NCI-H82 (cell line): ENCODE data around the gene GJB6.

Experiments
- DNase-seq: peaks from one replicate; lab custom pipeline; 2025; lab: John Stamatoyannopoulos, UW

Gene GJB6

DNA sequence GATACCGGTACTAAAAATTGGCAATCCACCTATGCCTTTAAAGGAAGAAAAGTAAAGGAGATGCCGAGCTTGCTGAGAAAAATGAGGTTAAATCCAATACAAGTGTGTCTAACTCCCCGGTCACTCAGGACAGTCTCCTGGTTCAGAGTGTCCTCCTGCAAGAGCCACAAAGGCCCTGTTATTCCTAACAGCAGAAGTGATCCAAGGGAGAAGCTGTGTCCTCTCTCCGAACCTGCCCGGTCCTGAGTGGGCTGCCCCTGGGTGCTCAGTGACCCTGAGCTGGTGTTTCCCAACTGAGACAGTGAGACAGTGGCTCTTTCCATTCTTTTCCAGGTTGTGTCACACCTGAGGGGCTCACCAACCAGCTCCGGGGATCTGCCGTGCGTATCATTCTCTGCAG, 4.8 kb downstream of the GJB6 start:
- no peak for DNase-seq

DNA sequence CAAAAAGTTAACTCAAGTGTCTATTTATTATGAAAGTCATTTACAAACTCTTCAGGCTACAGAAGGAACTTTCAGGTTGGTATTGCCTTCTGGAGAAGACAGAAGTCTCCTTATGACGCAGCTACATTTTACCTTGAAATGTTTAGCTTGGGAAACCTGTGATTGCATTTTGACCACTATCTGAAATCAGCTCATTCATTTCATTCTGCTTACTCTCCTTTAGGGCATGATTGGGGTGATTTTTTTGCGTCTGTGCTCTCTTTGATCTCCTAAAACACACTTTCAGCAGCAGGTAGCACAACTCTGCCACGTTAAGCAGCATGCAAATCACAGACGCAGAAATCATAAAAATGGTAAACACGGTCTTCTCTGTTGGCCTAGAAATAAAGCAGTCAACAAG, 9.6 kb downstream of the GJB6 start:
- DNase-seq = no peak

DNA sequence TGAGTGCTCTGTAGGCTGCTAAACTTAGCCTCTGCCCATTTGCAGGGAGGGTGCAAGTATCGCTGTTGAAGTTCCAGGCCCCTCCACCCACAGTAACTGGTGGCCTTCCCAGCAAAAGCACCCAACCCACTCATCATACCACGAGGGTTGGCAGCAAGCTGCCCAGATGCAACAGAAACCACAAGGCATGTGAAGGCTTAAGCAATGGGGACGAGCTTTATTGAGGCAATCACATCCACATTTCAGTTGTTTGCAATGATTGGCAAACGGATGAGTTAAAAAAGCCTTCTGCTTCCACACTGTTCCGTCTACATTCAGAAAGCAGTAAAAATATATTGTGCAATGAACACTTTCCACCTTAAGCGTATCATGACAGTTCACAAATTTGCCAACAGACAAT, 10.3 kb downstream of the GJB6 start:
- no peak for DNase-seq

DNA sequence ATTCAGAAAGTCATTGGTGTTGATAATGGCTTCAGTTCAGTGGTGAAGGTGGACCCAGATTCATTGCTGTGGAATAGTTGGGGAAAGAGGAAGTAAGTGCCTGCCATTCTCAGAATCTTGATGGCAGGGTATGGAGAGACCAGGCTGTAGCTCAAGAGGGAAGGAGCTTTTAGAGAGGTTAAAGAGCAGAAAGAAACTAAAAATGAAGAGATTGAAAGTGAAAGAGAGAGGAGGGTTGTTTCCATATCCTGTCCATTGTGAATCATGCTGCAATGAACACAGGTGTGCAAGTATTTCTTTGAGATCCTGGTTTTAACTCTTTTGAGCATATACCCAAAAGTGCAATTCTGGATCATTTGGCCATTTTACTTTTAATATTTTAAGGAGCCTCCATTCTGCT, 12.5 kb downstream of the GJB6 start:
- DNase-seq = no peak

DNA sequence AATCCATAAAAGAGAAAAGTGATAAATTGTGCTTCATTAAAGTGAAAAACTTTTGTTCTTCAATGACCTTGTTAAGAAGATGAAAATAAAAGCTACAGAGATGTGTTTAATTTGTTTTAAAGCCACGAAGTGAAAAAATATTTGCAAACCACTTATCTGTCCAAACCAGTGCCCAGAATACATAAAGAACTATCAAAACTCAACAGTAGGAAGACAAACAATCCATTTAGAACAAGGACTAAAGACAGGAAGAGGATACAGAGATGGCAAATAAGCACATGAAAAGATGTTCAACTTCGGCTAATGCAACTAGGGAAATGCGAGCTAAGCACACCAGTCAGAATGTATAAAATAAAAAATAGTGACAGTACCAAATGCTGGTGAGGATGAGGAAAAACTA, 15.0 kb downstream of the GJB6 start:
- DNase-seq = no peak

DNA sequence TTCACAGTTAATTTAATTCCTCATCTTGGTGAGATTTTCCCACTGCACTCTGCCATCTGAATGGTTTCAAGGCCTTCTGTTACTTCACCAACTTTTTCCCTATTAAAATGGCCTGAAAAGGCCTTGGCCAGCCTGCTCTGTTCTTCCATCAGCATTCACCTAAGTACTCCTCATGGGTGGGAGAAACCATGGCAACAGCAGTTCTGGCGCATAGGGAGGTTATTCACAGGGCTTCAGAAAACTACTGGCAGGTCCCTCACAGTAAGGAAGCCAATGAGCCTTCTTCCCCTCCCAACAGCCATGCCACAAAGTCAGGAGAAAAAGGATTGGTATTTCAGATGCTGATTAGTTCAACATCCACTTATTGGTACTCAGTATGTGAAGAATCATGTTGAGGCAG, 22.2 kb downstream of the GJB6 start:
- no peak for DNase-seq

DNA sequence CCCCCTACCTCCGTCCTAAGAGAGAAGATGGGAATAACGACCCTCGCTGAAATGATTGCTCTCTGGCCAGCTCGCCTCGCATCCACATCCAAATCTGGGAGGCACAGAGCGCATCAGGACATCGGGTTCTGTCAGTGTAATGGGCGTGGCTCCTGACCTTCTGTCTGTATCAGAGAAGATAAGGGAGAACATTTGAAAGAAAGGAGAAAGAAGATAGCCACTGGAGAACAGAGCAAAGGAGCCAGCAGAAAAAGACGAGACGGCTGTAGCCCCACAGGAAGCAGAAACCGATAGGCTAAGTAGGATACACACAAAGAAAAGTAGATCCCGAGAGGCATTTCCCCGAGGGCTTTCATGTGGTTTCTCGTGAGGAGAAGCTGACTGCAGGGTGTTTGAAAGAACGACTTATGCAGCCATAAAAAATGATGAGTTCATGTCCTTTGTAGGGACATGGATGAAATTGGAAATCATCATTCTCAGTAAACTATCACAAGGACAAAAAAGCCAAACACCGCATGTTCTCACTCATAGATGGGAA, 25.4 kb downstream of the GJB6 start:
- no peak for DNase-seq

DNA sequence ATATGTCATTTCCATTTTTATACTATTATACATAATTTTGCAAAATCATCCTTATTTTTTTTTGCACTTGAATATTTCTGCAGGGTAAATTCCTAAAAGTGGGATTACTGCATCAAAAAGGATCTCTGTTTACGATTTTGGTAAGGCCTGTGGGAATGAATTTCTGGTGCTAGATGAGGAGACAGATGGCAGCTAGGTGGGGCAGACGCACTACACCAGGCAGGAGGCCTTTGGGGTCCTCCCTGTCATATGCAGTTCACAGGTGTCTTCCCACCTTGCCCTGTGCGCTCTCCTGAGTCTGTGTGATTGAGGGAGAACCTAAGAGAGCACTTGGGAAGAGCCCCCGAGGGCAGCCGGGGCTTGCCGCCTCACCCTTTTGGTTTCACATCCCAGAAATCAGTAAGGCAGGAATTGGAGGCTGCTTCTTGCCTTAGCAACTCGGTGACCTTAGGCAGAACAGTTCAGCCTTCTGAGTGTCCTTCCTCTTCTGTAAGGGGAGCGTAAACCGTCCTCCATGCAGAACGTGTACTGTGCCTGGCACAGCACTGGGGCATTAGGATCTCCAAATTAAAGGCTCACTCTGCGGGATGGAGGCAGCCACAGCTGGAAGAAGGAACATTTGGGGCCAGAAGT, 25.9 kb downstream of the GJB6 start:
- no peak for DNase-seq

DNA sequence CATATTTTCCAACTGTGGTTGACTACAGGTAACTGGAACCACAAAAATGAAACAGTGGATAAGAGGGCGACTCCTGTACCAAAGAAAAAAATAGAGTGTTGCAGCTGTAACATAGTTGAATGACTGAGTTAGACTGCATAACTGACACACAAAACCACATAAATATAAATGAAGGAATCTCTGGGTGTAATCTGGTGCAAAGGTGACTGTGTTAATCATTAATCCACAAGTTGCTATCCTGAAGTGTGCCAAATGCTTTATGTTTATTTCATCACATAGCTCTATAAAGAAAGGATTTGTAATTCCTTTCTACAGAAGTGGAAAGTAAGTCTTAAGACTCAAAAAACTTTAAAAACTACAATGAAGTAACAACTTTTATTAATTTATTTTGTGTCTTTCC, 33.3 kb downstream of the GJB6 start:
- DNase-seq = no peak

DNA sequence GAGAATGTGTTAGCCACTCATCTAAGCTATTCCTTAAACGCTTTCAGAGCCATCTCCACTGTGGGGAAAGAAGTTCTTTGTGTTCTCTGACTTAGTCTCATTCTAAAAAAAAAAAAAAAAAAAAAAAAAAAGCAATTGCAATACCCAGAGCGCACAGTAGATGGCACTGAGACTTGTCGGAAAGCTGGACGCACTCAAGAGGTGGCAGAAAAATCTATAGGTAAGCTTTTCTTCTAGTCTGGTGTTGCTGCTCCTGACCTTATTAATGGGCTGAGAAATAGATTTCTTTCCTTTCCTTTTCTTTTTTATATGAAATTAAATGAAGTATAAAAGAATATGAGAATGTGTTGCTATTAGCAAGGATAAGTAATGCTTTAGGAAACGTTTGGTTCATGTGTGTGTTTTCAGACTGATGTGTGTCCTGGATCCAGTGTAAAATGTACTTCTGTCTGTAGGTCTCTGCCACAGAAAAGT, 34.7 kb downstream of the GJB6 start:
- peak; percentile 70 for DNase-seq

DNA sequence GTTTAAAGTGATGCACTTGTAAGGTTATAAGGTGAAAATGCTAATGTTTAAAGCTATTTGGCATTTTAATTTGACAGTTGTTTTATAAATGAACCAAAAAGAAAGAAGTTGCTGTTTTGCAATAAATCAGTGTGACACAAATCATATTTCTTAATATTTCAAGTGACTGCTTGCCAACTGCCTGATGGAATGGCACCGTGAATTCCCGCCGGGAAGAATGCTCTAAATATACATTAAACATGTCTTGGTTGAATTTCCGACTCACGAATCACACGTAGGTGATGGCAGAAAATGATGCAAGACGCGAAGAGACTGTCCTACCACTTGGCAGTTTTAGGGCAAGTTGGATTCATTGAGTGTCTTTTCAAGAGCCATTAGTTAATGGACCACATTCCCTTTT, 36.3 kb downstream of the GJB6 start:
- no peak for DNase-seq

DNA sequence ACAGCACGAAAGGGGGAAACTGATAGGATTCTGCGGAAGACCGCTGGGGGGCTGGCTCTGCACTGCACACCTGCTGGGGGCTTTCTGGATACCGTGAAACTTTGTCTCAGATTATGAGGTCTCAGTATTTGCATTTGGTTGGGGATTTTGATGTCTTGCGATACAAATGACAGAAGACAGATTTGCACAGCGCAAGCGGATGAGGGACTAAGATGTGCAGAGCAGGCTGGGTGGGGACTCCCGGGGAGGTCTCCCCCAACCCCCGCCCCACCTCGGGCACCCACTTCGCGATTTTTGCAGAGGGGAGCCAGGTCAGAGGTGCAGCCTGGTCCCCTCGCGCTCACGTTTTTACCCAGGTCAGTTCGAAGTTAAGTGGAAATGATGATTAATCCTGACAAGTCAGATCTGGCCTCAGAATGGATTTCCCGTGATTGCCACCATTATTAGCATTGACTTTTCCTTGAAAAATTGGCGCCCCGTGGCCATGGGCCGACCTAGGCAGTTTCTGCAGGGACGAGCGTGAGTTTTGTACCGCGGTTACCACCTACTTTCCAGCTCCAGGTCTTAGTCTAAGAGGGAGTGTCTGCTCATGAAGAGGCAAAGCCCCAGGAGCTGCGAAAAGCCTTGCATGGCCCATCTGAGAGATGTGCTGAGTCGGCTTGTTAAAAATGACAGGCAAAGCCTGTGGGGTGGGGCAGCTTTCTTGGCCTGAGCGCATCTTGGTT, 38.0 kb downstream of the GJB6 start:
- peak; percentile 23 for DNase-seq

DNA sequence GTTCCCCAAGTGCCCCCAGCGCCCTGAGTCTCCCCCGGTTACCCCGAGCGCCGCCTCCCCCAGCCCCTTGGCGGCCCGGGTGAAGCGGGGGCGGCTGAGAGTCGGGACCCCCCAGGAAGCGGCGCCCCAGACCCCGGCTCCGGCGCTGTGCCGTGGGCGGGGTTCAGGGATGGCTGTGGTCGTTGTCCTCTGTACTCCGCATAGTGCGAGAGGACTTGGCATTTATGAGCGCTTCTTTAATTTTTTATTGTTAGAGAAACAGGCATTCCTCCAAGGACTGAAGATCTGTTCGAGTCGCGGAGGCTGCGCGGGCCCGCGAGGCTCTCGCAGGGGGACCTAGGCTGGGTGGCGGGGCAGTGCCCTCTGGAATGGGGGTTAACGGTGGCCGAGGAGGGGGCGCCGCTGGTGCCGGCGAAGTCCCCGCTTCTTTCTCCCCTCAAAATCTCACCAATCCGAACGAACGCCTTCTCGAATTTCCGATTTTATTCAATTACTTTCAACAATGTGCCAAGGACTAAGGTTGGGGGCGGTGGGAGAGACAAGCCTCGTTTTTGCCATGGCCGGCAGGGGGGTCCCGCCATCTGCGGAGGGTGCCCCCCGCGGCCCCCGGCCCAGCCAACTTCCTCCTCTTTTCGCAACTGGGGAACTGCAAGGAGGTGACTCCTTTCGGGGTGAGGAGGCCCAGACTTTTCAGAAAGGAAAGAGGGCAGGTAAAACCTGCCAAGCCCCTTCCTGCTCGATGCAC, 38.8 kb downstream of the GJB6 start:
- DNase-seq = no peak

DNA sequence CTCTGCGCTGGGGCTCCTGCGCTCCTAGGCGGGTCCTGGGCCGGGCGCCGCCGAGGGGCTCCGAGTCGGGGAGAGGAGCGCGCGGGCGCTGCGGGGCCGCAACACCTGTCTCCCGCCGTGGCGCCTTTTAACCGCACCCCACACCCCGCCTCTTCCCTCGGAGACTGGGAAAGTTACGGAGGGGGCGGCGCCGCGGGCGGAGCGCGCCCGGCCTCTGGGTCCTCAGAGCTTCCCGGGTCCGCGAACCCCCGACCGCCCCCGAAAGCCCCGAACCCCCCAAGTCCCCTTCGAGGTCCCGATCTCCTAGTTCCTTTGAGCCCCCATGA, 39.3 kb downstream of the GJB6 start, which contains the start of gene GJB2:
GJB2 (minus strand) TSS at position 103 of the 326 bp plus-strand sequence. CDS start 3,357 bp downstream, outside the sequence.
- no peak for DNase-seq

DNA sequence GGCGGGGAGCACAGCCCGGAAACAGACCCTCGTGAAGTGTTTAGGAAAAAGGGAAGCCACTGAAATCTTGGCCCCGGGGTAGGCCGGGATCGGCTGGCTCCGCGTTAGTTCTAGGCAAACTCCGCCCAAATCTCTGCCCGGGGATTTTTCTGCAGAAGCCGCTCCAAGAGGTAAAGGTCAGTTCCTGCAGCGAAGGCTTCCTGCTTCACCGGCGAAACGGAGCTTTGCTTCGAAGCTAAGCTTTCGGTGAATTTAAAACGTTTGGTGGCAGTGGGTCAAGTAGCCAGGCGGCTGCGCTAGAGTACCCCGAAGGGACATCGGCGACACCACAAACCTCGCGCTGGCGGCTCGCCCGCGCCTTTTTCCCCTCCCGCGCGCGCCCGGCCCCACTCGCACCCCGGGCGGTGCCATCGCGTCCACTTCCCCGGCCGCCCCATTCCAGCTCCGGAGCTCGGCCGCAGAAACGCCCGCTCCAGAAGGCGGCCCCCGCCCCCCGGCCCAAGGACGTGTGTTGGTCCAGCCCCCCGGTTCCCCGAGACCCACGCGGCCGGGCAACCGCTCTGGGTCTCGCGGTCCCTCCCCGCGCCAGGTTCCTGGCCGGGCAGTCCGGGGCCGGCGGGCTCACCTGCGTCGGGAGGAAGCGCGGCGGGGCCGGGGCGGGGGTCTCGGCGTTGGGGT, 39.8 kb downstream of the GJB6 start:
- peak; percentile 30 for DNase-seq

DNA sequence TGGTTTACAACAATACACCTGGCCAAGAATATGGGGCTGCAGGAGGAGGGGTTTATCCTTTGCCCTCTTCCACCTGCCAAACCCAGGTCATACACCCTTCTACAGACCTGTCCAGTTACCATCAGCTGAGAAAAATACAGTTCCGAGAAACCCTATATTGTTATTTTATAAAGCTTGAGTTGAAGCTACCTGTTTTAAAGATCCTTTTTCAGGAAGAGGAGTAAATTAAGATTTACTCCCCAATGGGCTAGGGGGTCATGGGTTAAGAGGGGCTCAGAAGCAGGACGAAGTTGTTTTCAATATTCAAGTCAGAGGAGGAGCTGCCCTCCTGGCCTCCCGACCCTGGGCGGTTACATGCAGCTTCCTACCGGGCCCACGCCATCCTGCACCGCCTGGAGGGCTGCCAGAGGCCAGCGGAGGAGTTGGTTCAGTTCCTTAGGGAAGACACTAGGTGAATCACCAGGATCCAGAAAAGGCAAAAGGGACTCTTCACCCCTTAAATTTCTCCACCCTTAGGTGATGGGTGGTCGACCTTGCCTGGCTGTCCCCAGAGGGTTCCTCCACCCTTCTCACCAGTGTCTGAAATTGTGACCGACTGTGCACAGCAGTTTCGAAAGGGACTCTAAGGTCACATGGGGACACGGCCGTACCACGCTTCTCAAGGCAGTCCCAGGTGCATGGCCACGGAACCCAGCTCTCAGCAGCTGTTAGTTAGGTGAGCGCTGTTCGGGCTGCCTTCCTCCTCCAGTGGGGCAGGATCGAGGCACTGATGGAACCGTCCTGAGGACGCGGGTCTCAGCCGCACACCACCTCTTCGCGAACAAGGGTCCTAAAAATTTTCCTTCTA, 40.6 kb downstream of the GJB6 start:
- DNase-seq = peak; percentile 36

DNA sequence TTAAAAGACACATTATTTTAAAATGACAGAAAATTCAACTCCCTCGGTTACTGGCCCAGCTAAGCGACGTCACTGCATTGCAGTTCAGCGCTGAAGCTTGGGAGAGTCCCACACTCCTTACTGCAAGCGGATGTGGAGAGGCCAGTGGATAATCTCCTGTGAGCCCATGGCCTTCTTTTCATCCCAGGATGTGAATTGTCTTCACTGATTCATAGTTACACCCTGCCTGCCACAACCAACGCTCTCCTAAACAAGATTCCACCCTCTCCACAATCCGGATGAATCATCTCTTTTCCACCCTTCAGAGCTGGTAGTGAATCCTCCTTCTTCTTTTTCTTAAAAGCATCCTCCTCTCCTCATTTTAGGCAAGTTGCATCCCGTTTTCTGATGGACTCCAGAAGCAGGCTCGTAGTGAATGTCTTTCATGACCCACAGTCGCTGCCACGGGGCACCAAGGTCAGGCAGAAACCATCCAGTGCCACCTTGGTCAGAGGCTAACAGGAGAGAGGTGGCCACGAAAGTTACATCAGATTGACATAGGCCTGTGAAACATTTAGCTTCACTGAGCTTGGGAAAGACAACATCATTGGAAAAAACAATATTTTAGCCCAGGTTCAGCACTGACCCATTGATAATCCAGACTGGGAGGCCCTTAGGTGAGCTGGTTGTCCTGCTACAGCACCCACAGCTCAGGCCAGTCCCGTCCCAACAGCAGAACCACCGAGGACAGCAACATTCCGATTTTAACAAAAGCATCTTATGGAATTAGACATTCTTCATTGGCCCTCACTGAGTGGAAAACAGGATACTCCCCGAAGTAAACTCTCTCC, 41.4 kb downstream of the GJB6 start:
- no peak for DNase-seq

DNA sequence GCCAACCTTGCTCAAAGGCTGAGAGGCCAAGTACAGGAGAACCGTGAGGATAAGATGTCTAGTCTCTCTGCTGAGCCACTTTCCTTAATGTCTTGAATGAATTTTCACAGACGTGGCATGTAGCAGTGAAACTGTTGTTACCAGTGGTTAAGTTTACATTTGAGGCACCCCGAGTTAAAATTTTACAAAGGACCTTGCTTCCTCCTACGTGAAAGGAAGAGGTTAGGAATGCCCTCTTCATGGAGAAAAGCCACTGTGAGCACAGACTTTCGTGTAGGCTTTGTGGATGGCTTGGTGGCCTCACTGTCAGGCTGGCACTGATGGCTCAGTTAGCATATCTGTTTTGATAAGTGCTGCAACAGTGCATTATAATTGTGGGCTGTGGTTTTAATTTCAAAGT, 42.0 kb downstream of the GJB6 start:
- DNase-seq = no peak

DNA sequence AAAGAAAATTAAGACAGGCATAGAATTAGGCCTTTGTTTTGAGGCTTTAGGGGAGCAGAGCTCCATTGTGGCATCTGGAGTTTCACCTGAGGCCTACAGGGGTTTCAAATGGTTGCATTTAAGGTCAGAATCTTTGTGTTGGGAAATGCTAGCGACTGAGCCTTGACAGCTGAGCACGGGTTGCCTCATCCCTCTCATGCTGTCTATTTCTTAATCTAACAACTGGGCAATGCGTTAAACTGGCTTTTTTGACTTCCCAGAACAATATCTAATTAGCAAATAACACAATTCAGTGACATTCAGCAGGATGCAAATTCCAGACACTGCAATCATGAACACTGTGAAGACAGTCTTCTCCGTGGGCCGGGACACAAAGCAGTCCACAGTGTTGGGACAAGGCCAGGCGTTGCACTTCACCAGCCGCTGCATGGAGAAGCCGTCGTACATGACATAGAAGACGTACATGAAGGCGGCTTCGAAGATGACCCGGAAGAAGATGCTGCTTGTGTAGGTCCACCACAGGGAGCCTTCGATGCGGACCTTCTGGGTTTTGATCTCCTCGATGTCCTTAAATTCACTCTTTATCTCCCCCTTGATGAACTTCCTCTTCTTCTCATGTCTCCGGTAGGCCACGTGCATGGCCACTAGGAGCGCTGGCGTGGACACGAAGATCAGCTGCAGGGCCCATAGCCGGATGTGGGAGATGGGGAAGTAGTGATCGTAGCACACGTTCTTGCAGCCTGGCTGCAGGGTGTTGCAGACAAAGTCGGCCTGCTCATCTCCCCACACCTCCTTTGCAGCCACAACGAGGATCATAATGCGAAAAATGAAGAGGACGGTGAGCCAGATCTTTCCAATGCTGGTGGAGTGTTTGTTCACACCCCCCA, 43.2 kb downstream of the GJB6 start:
- DNase-seq = peak; percentile 42
